ENCODE measurements around the gene ZP2. TPM values are rescaled to one million over a fixed set of nuclear protein-coding genes. Genes with fewer than 3 reads are reported as not detected.

Gene ZP2
- total RNA-seq, 1 donor = not detected

Other genes starting within 250 kb of the ZP2 start
- not detected in 2 replicates for gene DNAH3, start 60.7 kb downstream of the ZP2 start, total RNA-seq
- gene LDAF1, start 52.9 kb downstream of the ZP2 start, total RNA-seq = 65.5 and 92.5 TPM in 2 replicates
- gene ANKS4B, start 22.1 kb upstream of the ZP2 start, total RNA-seq = not detected in 2 replicates
- gene CRYM, start 66.7 kb upstream of the ZP2 start, total RNA-seq = 4.1 and 5.1 TPM in 2 replicates

All from osteoblast (primary cell).